Embryonic facial prominence (tissue), 1 donor: ENCODE data around the gene DRD4.

Experiments
- DNase-seq: peaks from one replicate; pipeline ENCODE4 v3.0.0-alpha.2; 2016; ENCODE audit errors: extremely low spot score

Gene DRD4

GRCh38 chr11:610146-610801 lies 26.8 kb upstream of the DRD4 start:
- no peak for DNase-seq

GRCh38 chr11:611001-611996 lies 25.8 kb upstream of the DRD4 start:
- no peak for DNase-seq

- no peak for DNase-seq
Measured at GRCh38 chr11:612201-612960, 24.7 kb upstream of the DRD4 start.

- no peak for DNase-seq
Measured at GRCh38 chr11:612961-613300, 24.1 kb upstream of the DRD4 start.

- no peak for DNase-seq
Measured at GRCh38 chr11:613369-613968, 23.6 kb upstream of the DRD4 start.

GRCh38 chr11:614021-614622 lies 22.9 kb upstream of the DRD4 start:
- no peak for DNase-seq

GRCh38 chr11:614623-615503 lies 22.2 kb upstream of the DRD4 start:
- DNase-seq = no peak

- DNase-seq = peak; percentile 53
Measured at GRCh38 chr11:615504-616319, 21.4 kb upstream of the DRD4 start, which contains the start of gene IRF7. Gene IRF7 (minus strand): TSS chr11:615950. CDS start chr11:615364, 586 bp downstream.

GRCh38 chr11:616320-617198 lies 20.5 kb upstream of the DRD4 start:
- no peak for DNase-seq

- no peak for DNase-seq
Measured at GRCh38 chr11:617199-617911, 19.7 kb upstream of the DRD4 start.

- DNase-seq = no peak
Measured at GRCh38 chr11:617912-618682, 19.0 kb upstream of the DRD4 start.

- no peak for DNase-seq
Measured at GRCh38 chr11:618856-619627, 18.0 kb upstream of the DRD4 start.

GRCh38 chr11:619628-620050 lies 17.4 kb upstream of the DRD4 start:
- no peak for DNase-seq

GRCh38 chr11:620201-620600 lies 16.9 kb upstream of the DRD4 start:
- DNase-seq = no peak

GRCh38 chr11:620935-621814 lies 15.9 kb upstream of the DRD4 start:
- no peak for DNase-seq
